Spleen (tissue), 7 donors: Measurements from ENCODE around the gene DAZAP2.
"Not testable (repeated sequence)": the region's sequence is repeated elsewhere in the genome, so short reads cannot be mapped to it uniquely, and the experiment has no call there.

Experiments
- CTCF ChIP-seq, 11 experiments: fragments of 200-600 bp in 7 of 11; fragments of 450-650 bp in 4 of 11; sonication (generic) in 4 of 11; IDR thresholded peaks in 8 of 11; conservative IDR thresholded peaks in 3 of 11; 1 replicate in 7 of 11; 2 replicates in 4 of 11; pipeline versions ENCODE4 v1.4.0 to v1.8.0; 2016 to 2021; ENCODE audit warnings: antibody characterized with exemption in 11 of 11, inconsistent platforms in 4 of 11, mild to moderate bottlenecking in 1 of 11
- POLR2A ChIP-seq, 3 donors: fragments of 450-650 bp; IDR thresholded peaks; one replicate each; pipeline ENCODE4 v1.5.1; 2017; ENCODE audit warnings: antibody characterized with exemption in 3 of 3, mild to moderate bottlenecking in 1 of 3
- donor health status: DM: no; HTN: no; CAD: no; lungs with moderate emphysema.
- donor health status: DM: no; HTN: no; CAD: no.
- donor health status: DM: no; HTN: no; CAD: no.

GRCh38 chr12:51291603-51292513 lies 53.2 kb downstream of the DAZAP2 start:
- TF ChIP-seq POLR2A (IDR thresholded peaks at IDR 0.05); CTCF (IDR thresholded peaks at IDR 0.05 in 8 of 11, conservative IDR thresholded peaks at IDR 0.05 in 3 of 11): not testable (repeated sequence)
